ENCODE results near the gene COBLL1. TPM values are rescaled to one million over a fixed set of nuclear protein-coding genes. Genes with fewer than 3 reads are reported as not detected.

COBLL1 gene
- total and polyA plus RNA-seq, 2 experiments from 2014 or later: 19.6 to 33.5 TPM

- no peaks in the 10 kb centered on the region for H3K27me3 ChIP-seq
- no peak for DNase-seq (ENCODE audit: low read depth in 1 of 2, low spot score in 1 of 2)
- H3K4me3 ChIP-seq: no peak overlapping the region
- peaks cover 17% of the 10 kb centered on the region for H3K4me1 ChIP-seq (ENCODE audit: low read depth)
- H3K27ac ChIP-seq: no peak overlapping the region
- no peaks in the 10 kb centered on the region for H3K9me3 ChIP-seq (ENCODE audit: low read depth)
- no peaks in the 10 kb centered on the region for H3K36me3 ChIP-seq
- no peak for TF ChIP-seq CTCF (IDR thresholded peaks at IDR 0.05; ENCODE audit: low read depth, low read length)
Observed at GRCh38 chr2:164669291-164669690, 172.3 kb downstream of the COBLL1 start.

DNA sequence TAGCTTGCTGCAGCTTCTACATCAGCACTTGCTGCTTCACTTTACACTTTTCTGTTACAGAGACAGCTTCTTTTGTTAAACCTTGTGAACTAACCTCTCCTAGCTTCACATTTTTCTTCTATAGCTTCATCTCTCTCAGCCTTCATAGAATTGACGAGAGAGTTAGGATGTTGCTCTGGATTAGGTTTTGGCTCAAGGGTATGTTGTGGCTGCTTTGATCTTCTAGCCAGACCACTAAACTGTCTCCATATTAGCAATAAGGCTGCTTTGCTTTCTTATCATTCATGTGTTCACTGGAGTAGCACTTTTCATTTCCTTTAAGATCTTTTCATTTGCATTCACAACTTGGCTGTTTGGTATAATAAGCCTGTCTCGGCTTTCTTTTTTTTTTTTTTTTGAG is 174.1 kb downstream of the COBLL1 start:
- no peak overlapping the region for H3K4me3 ChIP-seq
- H3K27me3 ChIP-seq: no peaks in the 10 kb centered on the region
- peaks cover 17% of the 10 kb centered on the region for H3K4me1 ChIP-seq (ENCODE audit: low read depth)
- no peaks in the 10 kb centered on the region for H3K36me3 ChIP-seq
- H3K9me3 ChIP-seq (ENCODE audit: low read depth): no peaks in the 10 kb centered on the region
- no peak for DNase-seq (ENCODE audit: low read depth in 1 of 2, low spot score in 1 of 2)
- no peak for TF ChIP-seq CTCF (IDR thresholded peaks at IDR 0.05; ENCODE audit: low read depth, low read length)
- H3K27ac ChIP-seq: no peak overlapping the region

- H3K4me3 ChIP-seq: no peak overlapping the region
- H3K36me3 ChIP-seq: no peaks in the 10 kb centered on the region
- no peak for TF ChIP-seq CTCF (IDR thresholded peaks at IDR 0.05; ENCODE audit: low read depth, low read length)
- peaks cover 6% of the 10 kb centered on the region for H3K4me1 ChIP-seq (ENCODE audit: low read depth)
- H3K27me3 ChIP-seq: no peaks in the 10 kb centered on the region
- no peak for DNase-seq (ENCODE audit: low read depth in 1 of 2, low spot score in 1 of 2)
- H3K27ac ChIP-seq: no peak overlapping the region
- H3K9me3 ChIP-seq (ENCODE audit: low read depth): no peaks in the 10 kb centered on the region
Observed at GRCh38 chr2:164664070-164664469, 177.6 kb downstream of the COBLL1 start.

- DNase-seq (ENCODE audit: low read depth in 1 of 2, low spot score in 1 of 2): no peak
- no peak overlapping the region for H3K27ac ChIP-seq
- H3K4me3 ChIP-seq: no peak overlapping the region
- no peak for TF ChIP-seq CTCF (IDR thresholded peaks at IDR 0.05; ENCODE audit: low read depth, low read length)
- no peaks in the 10 kb centered on the region for H3K9me3 ChIP-seq (ENCODE audit: low read depth)
- H3K36me3 ChIP-seq: no peaks in the 10 kb centered on the region
- H3K4me1 ChIP-seq (ENCODE audit: low read depth): peaks cover 6% of the 10 kb centered on the region
- H3K27me3 ChIP-seq: no peaks in the 10 kb centered on the region
Observed at GRCh38 chr2:164662868-164663631, 178.6 kb downstream of the COBLL1 start.

GRCh38 chr2:164662066-164662465 is 179.6 kb downstream of the COBLL1 start:
- Histone ChIP-seq H3K36me3 (no peaks in the 10 kb centered on the region), H3K27me3 (no peaks in the 10 kb centered on the region), H3K4me1 (ENCODE audit: low read depth) (peaks cover 6% of the 10 kb centered on the region), H3K9me3 (ENCODE audit: low read depth) (no peaks in the 10 kb centered on the region), H3K27ac (peak overlapping the region; percentile 59), H3K4me3 (no peak overlapping the region)
- DNase-seq (ENCODE audit: low read depth in 1 of 2, low spot score in 1 of 2): peak; percentile 6 to 40
- no peak for TF ChIP-seq CTCF (IDR thresholded peaks at IDR 0.05; ENCODE audit: low read depth, low read length)
